ENCODE measurements around the gene COG1. TPM values are rescaled to one million over a fixed set of nuclear protein-coding genes. Genes with fewer than 3 reads are reported as not detected.

COG1 gene
- total RNA-seq, 1 donor from 2014 or later = 26.7 TPM

DNA sequence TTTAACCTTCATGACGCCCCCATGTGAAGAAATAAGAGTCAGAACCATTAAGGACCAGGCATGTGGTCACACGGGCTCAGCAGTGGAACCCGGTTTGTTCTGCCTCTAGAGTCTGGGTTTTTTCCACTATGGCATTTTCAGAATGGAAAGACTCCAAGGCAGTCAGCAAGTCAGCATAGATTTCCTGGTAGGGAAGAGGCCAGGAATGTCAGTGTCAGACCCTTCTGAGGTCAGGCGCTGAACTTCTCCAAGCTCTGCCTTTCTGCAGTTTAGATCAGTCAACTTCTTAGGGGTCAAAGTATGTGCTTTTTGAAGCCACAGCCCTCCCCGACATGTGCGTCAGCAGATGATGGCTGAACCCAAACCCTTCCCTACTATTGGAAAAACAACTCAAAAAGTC is 24.2 kb upstream of the COG1 start:
- TF ChIP-seq, protein P1, sequence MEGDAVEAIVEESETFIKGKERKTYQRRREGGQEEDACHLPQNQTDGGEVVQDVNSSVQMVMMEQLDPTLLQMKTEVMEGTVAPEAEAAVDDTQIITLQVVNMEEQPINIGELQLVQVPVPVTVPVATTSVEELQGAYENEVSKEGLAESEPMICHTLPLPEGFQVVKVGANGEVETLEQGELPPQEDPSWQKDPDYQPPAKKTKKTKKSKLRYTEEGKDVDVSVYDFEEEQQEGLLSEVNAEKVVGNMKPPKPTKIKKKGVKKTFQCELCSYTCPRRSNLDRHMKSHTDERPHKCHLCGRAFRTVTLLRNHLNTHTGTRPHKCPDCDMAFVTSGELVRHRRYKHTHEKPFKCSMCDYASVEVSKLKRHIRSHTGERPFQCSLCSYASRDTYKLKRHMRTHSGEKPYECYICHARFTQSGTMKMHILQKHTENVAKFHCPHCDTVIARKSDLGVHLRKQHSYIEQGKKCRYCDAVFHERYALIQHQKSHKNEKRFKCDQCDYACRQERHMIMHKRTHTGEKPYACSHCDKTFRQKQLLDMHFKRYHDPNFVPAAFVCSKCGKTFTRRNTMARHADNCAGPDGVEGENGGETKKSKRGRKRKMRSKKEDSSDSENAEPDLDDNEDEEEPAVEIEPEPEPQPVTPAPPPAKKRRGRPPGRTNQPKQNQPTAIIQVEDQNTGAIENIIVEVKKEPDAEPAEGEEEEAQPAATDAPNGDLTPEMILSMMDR (IDR thresholded peaks at IDR 0.05; ENCODE audit: insufficient read depth, low read length, poor library complexity, severe bottlenecking) = no peak
- Histone ChIP-seq H3K4me3 (ENCODE audit: low read depth, low read length) (no peak overlapping the region), H3K36me3 (ENCODE audit: control insufficient read depth, insufficient read depth, low read length) (no peaks in the 10 kb centered on the region), H3K27me3 (ENCODE audit: control insufficient read depth, insufficient read depth, low read length) (peaks cover 45% of the 10 kb centered on the region)
- no peak for DNase-seq (ENCODE audit: low read depth)

GRCh38 chr17:73170324-73170723 is 22.5 kb upstream of the COG1 start:
- Histone ChIP-seq H3K27me3 (ENCODE audit: control insufficient read depth, insufficient read depth, low read length) (peaks cover 28% of the 10 kb centered on the region), H3K4me3 (ENCODE audit: low read depth, low read length) (no peak overlapping the region), H3K36me3 (ENCODE audit: control insufficient read depth, insufficient read depth, low read length) (no peaks in the 10 kb centered on the region)
- no peak for DNase-seq (ENCODE audit: low read depth)
- TF ChIP-seq, protein P1 (IDR thresholded peaks at IDR 0.05; ENCODE audit: insufficient read depth, low read length, poor library complexity, severe bottlenecking) = no peak

DNA sequence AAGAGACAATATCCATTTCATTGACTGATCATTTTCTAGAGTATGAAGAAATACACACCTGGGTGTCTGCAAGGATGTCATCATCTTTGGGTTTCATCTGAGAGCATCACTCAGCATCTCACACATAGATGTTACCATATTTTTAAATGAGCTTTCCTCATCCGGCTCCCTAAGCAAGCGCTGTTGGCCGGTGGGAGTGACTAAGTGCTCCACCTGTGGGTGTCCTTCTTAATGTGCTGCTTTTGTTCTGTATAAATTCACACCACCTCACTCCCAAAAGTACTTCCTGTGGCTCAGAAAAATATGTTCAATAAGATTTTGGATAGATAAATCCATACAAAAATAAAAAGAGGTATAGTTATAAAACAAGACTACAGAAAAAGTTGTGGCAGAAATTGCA is 20.6 kb upstream of the COG1 start:
- H3K27me3 ChIP-seq (ENCODE audit: control insufficient read depth, insufficient read depth, low read length) = peaks cover 9% of the 10 kb centered on the region
- TF ChIP-seq, protein P1 (IDR thresholded peaks at IDR 0.05; ENCODE audit: insufficient read depth, low read length, poor library complexity, severe bottlenecking) = no peak
- no peak overlapping the region for H3K4me3 ChIP-seq (ENCODE audit: low read depth, low read length)
- DNase-seq (ENCODE audit: low read depth) = no peak
- no peaks in the 10 kb centered on the region for H3K36me3 ChIP-seq (ENCODE audit: control insufficient read depth, insufficient read depth, low read length)

GRCh38 chr17:73174126-73174525 is 18.7 kb upstream of the COG1 start:
- peaks cover 6% of the 10 kb centered on the region for H3K27me3 ChIP-seq (ENCODE audit: control insufficient read depth, insufficient read depth, low read length)
- DNase-seq (ENCODE audit: low read depth) = no peak
- TF ChIP-seq, protein P1 (IDR thresholded peaks at IDR 0.05; ENCODE audit: insufficient read depth, low read length, poor library complexity, severe bottlenecking) = no peak
- no peak overlapping the region for H3K4me3 ChIP-seq (ENCODE audit: low read depth, low read length)
- no peaks in the 10 kb centered on the region for H3K36me3 ChIP-seq (ENCODE audit: control insufficient read depth, insufficient read depth, low read length)

DNA sequence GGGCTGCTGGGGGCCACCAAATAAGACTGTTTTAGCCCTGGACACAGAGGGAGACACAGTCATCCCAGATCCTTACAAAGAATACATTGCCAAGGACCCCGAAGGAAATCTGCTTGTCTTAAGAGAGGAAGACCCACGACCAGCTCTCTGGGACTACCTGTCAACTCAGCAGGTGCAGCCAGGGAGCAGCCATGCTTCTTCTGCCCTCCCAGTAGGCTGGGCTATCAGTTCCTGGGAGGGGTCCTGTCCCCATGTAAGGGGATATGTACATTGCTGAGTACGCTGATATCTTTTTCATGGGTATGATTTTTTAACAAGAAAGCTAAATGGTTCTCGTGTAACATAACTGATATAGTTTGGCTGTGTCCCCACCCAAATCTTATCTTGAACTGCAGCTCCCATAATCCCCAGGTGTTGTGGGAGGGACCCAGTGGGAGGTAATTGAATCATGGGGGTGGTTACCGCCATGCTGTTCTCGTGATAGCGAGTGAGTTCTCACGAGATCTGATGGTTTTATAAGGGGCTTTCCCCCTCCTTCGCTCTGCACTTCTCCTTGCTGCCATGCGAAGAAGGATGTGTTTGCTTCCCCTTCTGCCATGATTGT is 16.8 kb upstream of the COG1 start:
- DNase-seq (ENCODE audit: low read depth) = no peak
- Histone ChIP-seq H3K36me3 (ENCODE audit: control insufficient read depth, insufficient read depth, low read length) (no peaks in the 10 kb centered on the region), H3K27me3 (ENCODE audit: control insufficient read depth, insufficient read depth, low read length) (no peaks in the 10 kb centered on the region), H3K4me3 (ENCODE audit: low read depth, low read length) (no peak overlapping the region)
- TF ChIP-seq, protein P1 (IDR thresholded peaks at IDR 0.05; ENCODE audit: insufficient read depth, low read length, poor library complexity, severe bottlenecking) = no peak

DNA sequence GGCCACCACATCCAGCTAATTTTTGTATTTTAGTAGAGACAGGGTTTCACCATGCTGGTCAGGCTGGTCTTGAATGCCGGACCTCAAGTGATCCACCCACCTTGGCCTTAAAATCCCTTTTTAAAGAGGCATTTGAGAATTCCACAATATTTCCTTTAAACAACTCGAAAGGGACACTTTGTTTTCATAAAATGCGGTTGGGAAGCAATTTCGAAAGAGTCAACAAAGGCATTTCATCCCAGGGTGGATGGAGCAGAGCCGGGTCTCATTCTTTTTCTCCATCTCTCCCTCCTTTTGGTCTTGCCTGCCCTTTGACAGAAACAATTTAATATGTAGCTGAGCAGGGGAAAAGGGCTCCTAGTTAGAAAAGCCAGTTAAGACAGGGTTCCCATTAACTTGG is 13.5 kb upstream of the COG1 start:
- Histone ChIP-seq H3K4me3 (ENCODE audit: low read depth, low read length) (no peak overlapping the region), H3K36me3 (ENCODE audit: control insufficient read depth, insufficient read depth, low read length) (no peaks in the 10 kb centered on the region), H3K27me3 (ENCODE audit: control insufficient read depth, insufficient read depth, low read length) (no peaks in the 10 kb centered on the region)
- DNase-seq (ENCODE audit: low read depth) = no peak
- TF ChIP-seq, protein P1 (IDR thresholded peaks at IDR 0.05; ENCODE audit: insufficient read depth, low read length, poor library complexity, severe bottlenecking) = no peak
